Endothelial cell of umbilical vein (primary cell): ENCODE measurements around the gene SPAG6. TPM values are rescaled to one million over a fixed set of nuclear protein-coding genes. Genes with fewer than 3 reads are reported as not detected.

Experiments used
- BruUV-seq: library from RNA; stranded (reverse); fragments of 400-500 nt; replicated peaks from 2 replicates; lab custom pipeline; 2021; lab: Mats Ljungman, UMichigan
- CTCF ChIA-PET: fragments of 300-600, 350-600 bp; sonication (Branson Sonifier 250); formaldehyde crosslinking; loops from one replicate; lab custom pipeline; 2021; ENCODE audit warnings: antibody characterized with exemption, inconsistent platforms; lab: Charles Lee
- POLR2A ChIA-PET: fragments of 300-600, 350-600 bp; sonication (Branson Sonifier 250); formaldehyde crosslinking; loops from one replicate; lab custom pipeline; 2021; ENCODE audit warnings: antibody characterized with exemption, inconsistent platforms; lab: Charles Lee
- DNase-seq: peaks from one replicate; pipeline ENCODE4 v3.0.0-alpha.2; 2011; ENCODE audit warnings: low read depth, low spot score
- FAIRE-seq: peaks from 2 replicates; lab custom pipeline; 2011; peaks lifted over from hg19 to GRCh38; lab: Jason Lieb, UNC
- H2AFZ ChIP-seq: 2 replicates; pipeline ENCODE4 v1.6.0; 2012; ENCODE audit warnings: low read depth, low read length, control low read depth, inconsistent platforms
- H3K27ac ChIP-seq: 2 replicates; pipeline ENCODE4 v1.5.1; 2011; ENCODE audit warnings: low read depth, mild to moderate bottlenecking, control low read depth, low read length, moderate library complexity; ENCODE audit not compliant: insufficient read depth
- H3K27me3 ChIP-seq, 2 experiments: 2 replicates each; pipeline versions ENCODE4 v1.6.0 to v1.6.1; 2011; ENCODE audit warnings: low read length in 2 of 2, mixed read lengths in 1 of 2; ENCODE audit not compliant: control insufficient read depth in 2 of 2, insufficient read depth in 2 of 2
- H3K36me3 ChIP-seq, 2 experiments: 2 replicates in 1 of 2; 3 replicates in 1 of 2; pipeline ENCODE4 v1.5.1; 2011; ENCODE audit warnings: low read length in 2 of 2, mild to moderate bottlenecking in 1 of 2, moderate library complexity in 1 of 2; ENCODE audit not compliant: control insufficient read depth in 2 of 2, insufficient read depth in 2 of 2; ENCODE audit errors: extremely low read depth in 1 of 2
- H3K4me1 ChIP-seq: 3 replicates; pipeline ENCODE4 v1.5.1; 2011; ENCODE audit warnings: mild to moderate bottlenecking, low read length; ENCODE audit not compliant: control insufficient read depth, insufficient read depth; ENCODE audit errors: extremely low read depth
- H3K4me2 ChIP-seq: 2 replicates; pipeline ENCODE4 v1.6.1; 2011; ENCODE audit warnings: low read length, control low read depth, mixed read lengths; ENCODE audit not compliant: insufficient read depth
- H3K4me3 ChIP-seq, 3 experiments: fragments of 200-600 bp in 1 of 3; sonication (generic), shearing (Covaris generic) in 1 of 3; replicated peaks in 1 of 3; 2 replicates each; pipeline ENCODE4 v1.5.1; 2011 to 2016; ENCODE audit warnings: control low read depth in 3 of 3, low read length in 3 of 3, mild to moderate bottlenecking in 2 of 3, inconsistent platforms in 1 of 3, low read depth in 1 of 3, moderate library complexity in 1 of 3; ENCODE audit not compliant: insufficient read depth in 1 of 3
- H3K79me2 ChIP-seq: 2 replicates; pipeline ENCODE4 v1.6.0; 2012; ENCODE audit warnings: low read length, inconsistent platforms; ENCODE audit not compliant: control insufficient read depth, insufficient read depth
- H3K9ac ChIP-seq: replicated peaks from 2 replicates; pipeline ENCODE3; 2011; ENCODE audit warnings: low read length, control low read depth; ENCODE audit not compliant: insufficient read depth; ENCODE audit errors: extremely low read depth
- H3K9me1 ChIP-seq: replicated peaks from 3 replicates; pipeline ENCODE4 v1.6.0; 2011; ENCODE audit warnings: mild to moderate bottlenecking, low read length; ENCODE audit not compliant: control insufficient read depth, insufficient read depth; ENCODE audit errors: extremely low read depth
- H3K9me3 ChIP-seq: replicated peaks from 2 replicates; pipeline ENCODE4 v1.5.1; 2012; ENCODE audit warnings: low read length, inconsistent platforms; ENCODE audit not compliant: control insufficient read depth, insufficient read depth
- H4K20me1 ChIP-seq: replicated peaks from 2 replicates; pipeline ENCODE3; 2011; ENCODE audit warnings: mild to moderate bottlenecking, low read length; ENCODE audit not compliant: control insufficient read depth, insufficient read depth; ENCODE audit errors: extremely low read depth
- JUN ChIP-seq: IDR thresholded peaks from 2 replicates; pipeline ENCODE4 v1.6.1; 2011; ENCODE audit warnings: borderline replicate concordance, low read depth; ENCODE audit not compliant: insufficient read length, insufficient read depth
- dilution Hi-C: fragments of 300-500 bp; cut with MboI; formaldehyde crosslinking; loops from one replicate; pipeline ENCODE4 v1.15.0; 2019; ENCODE audit warnings: low sequenced_read_pairs; ENCODE audit not compliant: extremely low pct_ligation_motif_present
- intact Hi-C: fragments of 100-400 bp; cut with micrococcal nuclease; formaldehyde crosslinking; loops from one replicate; pipeline ENCODE4 v1.10.0; 2022
- polyA plus RNA-seq, 4 experiments: library from polyadenylated mRNA; depleted of rRNA in 3 of 4; stranded (reverse) in 3 of 4; unstranded in 1 of 4; fragments of >200 nt; gene quantifications; 2 replicates each; pipeline versions ENCODE4 v1.2.1 to v1.2.3, GENCODE V29; 2011 to 2012; ENCODE audit warnings: missing spikeins in 1 of 4
- small RNA-seq: library from RNA; depleted of rRNA; stranded (forward); fragments of <200 nt; gene quantifications from one replicate; pipeline ENCODE3, GENCODE V24; 2012; ENCODE audit warnings: low replicate concordance, low read depth; ENCODE audit not compliant: insufficient read depth, insufficient read length
- total RNA-seq: library from RNA; stranded (reverse); gene quantifications from 2 replicates; pipeline ENCODE4 v1.2.3, GENCODE V29; 2021

The SPAG6 gene
- total and polyA plus RNA-seq, 2 donors (not counting 3 experiments of a cell fraction or from before 2014, with no cell fraction given), result not detected

GRCh38 chr10:22466763-22467334, 121.6 kb downstream of the SPAG6 start:
- TF ChIP-seq JUN, result no peak
- POLR2A ChIA-PET, result no interaction called here
- dilution Hi-C loops, result no loop called here

More at GRCh38 chr10:22466763-22467334, 121.6 kb downstream of the SPAG6 start:
- FAIRE-seq, result no peak
- no peak overlapping the region for H3K27ac ChIP-seq
- intact Hi-C loops, result no loop called here
- CTCF ChIA-PET, result no interaction called here
- no peaks in the 10 kb centered on the region for H3K79me2 ChIP-seq
- H3K9me1 ChIP-seq, result no peaks in the 10 kb centered on the region
- H3K9ac ChIP-seq, result no peak overlapping the region
- H3K9me3 ChIP-seq, result no peaks in the 10 kb centered on the region
- H2AFZ ChIP-seq, result no peak overlapping the region
- no peak overlapping the region for H3K4me2 ChIP-seq
- H3K36me3 ChIP-seq, result no peaks in the 10 kb centered on the region
- no TSS peak for BruUV-seq
- H3K27me3 ChIP-seq, result peaks cover 31 to 37% of the 10 kb centered on the region in 2 experiments
- H3K4me1 ChIP-seq, result no peaks in the 10 kb centered on the region
- no peak overlapping the region for H3K4me3 ChIP-seq
- no peak for DNase-seq
- H4K20me1 ChIP-seq, result no peaks in the 10 kb centered on the region

Small RNAs within 50 kb of the gene (small RNA-seq; reads per million reads assigned to genes)
- gene AL158211.3, result not detected

Other genes starting within 250 kb of the SPAG6 start
- not detected in 2 replicates for gene EBLN1, start 127.5 kb upstream of the SPAG6 start, total RNA-seq
- not detected in 2 replicates for gene EBLN1, start 127.5 kb upstream of the SPAG6 start, polyA plus RNA-seq
- gene COMMD3, start 29.1 kb upstream of the SPAG6 start, total RNA-seq, result 48.9 and 49.8 TPM in 2 replicates
- gene COMMD3, start 29.1 kb upstream of the SPAG6 start, polyA plus RNA-seq, result 21.0 and 22.5 TPM in 2 replicates
- gene BMI1, start 24.4 kb upstream of the SPAG6 start, total RNA-seq, result 21.0 and 25.1 TPM in 2 replicates
- 12.0 and 13.0 TPM in 2 replicates for gene BMI1, start 24.4 kb upstream of the SPAG6 start, polyA plus RNA-seq